Body of pancreas (tissue), 4 donors: ENCODE measurements around the gene WFS1. TPM values are rescaled to one million over a fixed set of nuclear protein-coding genes. Genes with fewer than 3 reads are reported as not detected.

Experiments used
- ATAC-seq: fragments of 150-250 bp; one replicate; pipeline ENCODE4 v1.9.1; 2016
- DNase-seq, 4 donors: peaks; one replicate each; pipeline ENCODE4 v3.0.0-alpha.2; 2019
- H3K27ac ChIP-seq, 4 donors: fragments of 200-600 bp; sonication (generic); 1 replicate in 3 of 4; 2 replicates in 1 of 4; pipeline versions ENCODE4 v1.5.1 to v1.6.1; 2016 to 2019; ENCODE audit warnings: mild to moderate bottlenecking in 1 of 4, mixed read lengths in 1 of 4, moderate library complexity in 1 of 4
- H3K27me3 ChIP-seq, 2 donors: fragments of 200-600 bp; sonication (generic); one replicate each; pipeline ENCODE4 v1.6.0; 2016; ENCODE audit warnings: mild to moderate bottlenecking in 1 of 2
- H3K36me3 ChIP-seq, 2 donors: fragments of 200-600 bp; sonication (generic); replicated peaks in 1 of 2; 2 replicates each; pipeline ENCODE4 v1.5.1; 2016; ENCODE audit warnings: low read depth in 2 of 2; ENCODE audit not compliant: insufficient read depth in 1 of 2
- H3K4me1 ChIP-seq: fragments of 200-600 bp; sonication (generic); one replicate; pipeline ENCODE4 v1.6.0; 2016
- H3K4me3 ChIP-seq, 2 donors: fragments of 200-600 bp; sonication (generic); 1 replicate in 1 of 2; 2 replicates in 1 of 2; pipeline ENCODE4 v1.5.1; 2016 to 2019
- H3K9me3 ChIP-seq, 3 donors: fragments of 200-600 bp; sonication (generic); 1 replicate in 2 of 3; 2 replicates in 1 of 3; pipeline ENCODE4 v1.5.1; 2016
- CTCF ChIP-seq, 7 experiments: fragments of 450-650 bp in 4 of 7; fragments of 200-600 bp in 3 of 7; sonication (generic) in 3 of 7; IDR thresholded peaks; one replicate each; pipeline ENCODE4 v1.5.1; 2016 to 2019; ENCODE audit warnings: antibody characterized with exemption in 7 of 7
- POLR2A ChIP-seq, 3 donors: fragments of 450-650 bp; IDR thresholded peaks; one replicate each; pipeline ENCODE4 v1.6.1; 2016; ENCODE audit warnings: antibody characterized with exemption in 3 of 3, mild to moderate bottlenecking in 2 of 3
- WGBS, 2 donors: methylation state at CpG; one replicate each; pipeline ENCODE4 v1.1.5; 2017; 5-methylcytosine and 5-hydroxymethylcytosine counted together
- intact Hi-C: fragments of 100-400 bp; cut with DNase I; formaldehyde crosslinking; loops from one replicate; pipeline ENCODE4 v1.15.1; 2023
- total RNA-seq, 2 donors: library from RNA; depleted of rRNA; stranded (reverse); fragments of >200 nt; gene quantifications; one replicate each; pipeline ENCODE4 v1.1.0, GENCODE V29; 2016

The WFS1 gene
- total RNA-seq, 2 donors from 2014 or later, result 18.4 to 31.6 TPM

DNA sequence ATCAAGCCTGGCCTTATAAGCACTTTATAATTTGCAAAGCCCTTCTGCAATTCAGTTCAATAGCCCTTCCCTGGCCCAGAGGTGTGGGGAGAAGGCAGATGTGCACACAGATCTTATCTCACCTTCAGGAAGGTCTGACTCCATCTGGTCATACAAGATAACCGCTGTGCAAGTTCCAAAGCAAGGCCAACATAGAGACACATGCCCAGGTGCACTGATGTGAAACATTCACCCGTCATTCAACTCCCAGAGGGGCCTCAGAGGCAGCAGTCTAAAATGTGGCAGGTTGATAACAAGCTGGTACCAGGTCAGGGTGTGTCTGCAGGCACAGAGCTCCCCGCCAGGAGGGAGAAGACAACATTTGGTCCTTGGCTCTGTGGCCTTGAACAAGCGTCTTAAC is 10.9 kb upstream of the WFS1 start:
- ATAC-seq, result no peak
- DNase-seq, result no peak

DNA sequence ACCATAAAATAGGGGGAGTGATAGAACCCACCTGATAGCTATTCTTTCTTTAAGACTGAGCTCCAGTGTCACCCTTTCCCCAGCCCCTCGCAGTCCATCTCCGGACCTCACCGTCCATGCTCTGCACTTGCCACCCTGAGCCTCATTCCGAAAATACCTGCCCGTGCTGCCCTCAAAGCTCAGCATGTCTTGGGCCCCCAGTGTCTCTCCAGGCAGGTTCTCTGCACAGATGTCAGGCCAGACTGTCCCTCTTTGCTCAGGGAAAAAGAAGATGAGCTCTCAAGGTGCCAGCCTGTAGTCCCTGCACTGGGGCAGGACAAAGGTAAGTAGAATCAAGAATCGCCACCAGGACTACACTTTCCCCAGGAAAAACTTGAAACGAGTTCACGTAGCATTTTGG is 9.8 kb upstream of the WFS1 start:
- no peak for TF ChIP-seq POLR2A (IDR thresholded peaks at IDR 0.05)
- TF ChIP-seq CTCF (IDR thresholded peaks at IDR 0.05), result no peak
- intact Hi-C loops, result no loop called here

More for the DNA sequence above, 10.9 kb upstream of the WFS1 start:
- Histone ChIP-seq H3K27ac (no peak overlapping the region), H3K36me3 (no peaks in the 10 kb centered on the region), H3K9me3 (no peaks in the 10 kb centered on the region), H3K4me3 (no peak overlapping the region), H3K27me3 (no peaks in the 10 kb centered on the region), H3K4me1 (no peaks in the 10 kb centered on the region)
- intact Hi-C loops, result no loop called here
- TF ChIP-seq POLR2A (IDR thresholded peaks at IDR 0.05) (no peak), CTCF (IDR thresholded peaks at IDR 0.05) (no peak)
- 23% methylated on average over 4 of the region's 4 CpGs; no CpG with 5 or more reads in 1 of the 2 donors for WGBS, 2 donors

DNA sequence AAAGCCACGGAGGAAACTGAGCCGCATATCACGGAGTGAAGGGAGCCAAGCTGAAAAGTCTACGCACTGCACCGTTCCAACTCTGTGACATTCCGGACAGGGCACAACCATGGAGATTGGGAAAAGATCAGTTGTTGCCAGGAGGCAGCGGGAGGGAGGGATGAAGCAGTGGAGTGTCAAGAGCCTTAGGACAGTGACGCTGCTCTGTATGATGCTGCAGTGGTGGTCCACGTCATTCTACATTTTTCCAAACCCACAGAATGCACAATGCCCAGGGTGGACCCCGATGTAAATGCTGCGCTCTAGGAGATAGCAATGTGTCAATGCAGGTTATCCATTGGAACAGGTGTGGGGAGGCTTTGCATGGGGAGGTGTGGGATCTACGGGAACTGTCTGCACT is 7.5 kb upstream of the WFS1 start:
- 64 to 68% methylated on average over 12 of the region's 12 CpGs for WGBS, 2 donors
- Histone ChIP-seq H3K9me3 (no peaks in the 10 kb centered on the region), H3K4me1 (no peaks in the 10 kb centered on the region), H3K4me3 (no peak overlapping the region), H3K27ac (no peak overlapping the region), H3K36me3 (no peaks in the 10 kb centered on the region), H3K27me3 (no peaks in the 10 kb centered on the region)
- TF ChIP-seq POLR2A (IDR thresholded peaks at IDR 0.05) (no peak), CTCF (IDR thresholded peaks at IDR 0.05) (no peak)
- intact Hi-C loops, result no loop called here
- no peak for ATAC-seq
- no peak for DNase-seq

More for the DNA sequence above, 9.8 kb upstream of the WFS1 start:
- no peak overlapping the region for H3K27ac ChIP-seq
- DNase-seq (no peak), ATAC-seq (no peak)
- H3K27me3 ChIP-seq, result no peaks in the 10 kb centered on the region
- H3K4me3 ChIP-seq, result no peak overlapping the region
- no peaks in the 10 kb centered on the region for H3K4me1 ChIP-seq
- H3K9me3 ChIP-seq, result no peaks in the 10 kb centered on the region
- whole genome bisulfite sequencing, 2 donors, result 74 to 75% methylated on average over 8 of the region's 8 CpGs
- no peaks in the 10 kb centered on the region for H3K36me3 ChIP-seq

GRCh38 chr4:6262847-6263487 is 6.7 kb upstream of the WFS1 start:
- ATAC-seq, result no peak
- intact Hi-C loops, result no loop called here

More at GRCh38 chr4:6262847-6263487, 6.7 kb upstream of the WFS1 start:
- no peaks in the 10 kb centered on the region for H3K27me3 ChIP-seq
- H3K4me1 ChIP-seq, result no peaks in the 10 kb centered on the region
- no peak overlapping the region for H3K27ac ChIP-seq
- no peak overlapping the region for H3K4me3 ChIP-seq
- no peak for DNase-seq
- H3K36me3 ChIP-seq, result no peaks in the 10 kb centered on the region
- 57 to 62% methylated on average over 7 to 10 of the region's 10 CpGs for WGBS, 2 donors
- H3K9me3 ChIP-seq, result no peaks in the 10 kb centered on the region
- TF ChIP-seq POLR2A (IDR thresholded peaks at IDR 0.05), result no peak
- no peak for TF ChIP-seq CTCF (IDR thresholded peaks at IDR 0.05)
